GM10248 (cell line): ENCODE measurements around the gene PEAK1.
"Not testable (repeated sequence)": the region's sequence is repeated elsewhere in the genome, so short reads cannot be mapped to it uniquely, and the experiment has no call there.

ENCODE experiments used
- CTCF ChIA-PET: fragments of 300-600 bp; sonication (Branson Sonifier 250); formaldehyde crosslinking; extraction: SDS; loops from one replicate; lab custom pipeline; 2021; ENCODE audit warnings: antibody characterized with exemption; lab: Yijun Ruan, JAX
- POLR2A ChIA-PET: fragments of 350-650 bp; sonication (Branson Sonifier 250); formaldehyde crosslinking; extraction: SDS; loops from one replicate; lab custom pipeline; 2020; ENCODE audit warnings: antibody characterized with exemption; lab: Yijun Ruan, JAX
- DNase-seq: peaks from one replicate; pipeline ENCODE4 v3.0.0; 2012; ENCODE audit errors: extremely low spot score
- TF ChIP-seq, protein P1 (sequence below): IDR thresholded peaks from 2 replicates; pipeline ENCODE4 v1.5.1; 2012; ENCODE audit warnings: mild to moderate bottlenecking, low read depth; ENCODE audit errors: extremely low read depth, missing control alignments, control extremely low read depth

Gene PEAK1

DNA sequence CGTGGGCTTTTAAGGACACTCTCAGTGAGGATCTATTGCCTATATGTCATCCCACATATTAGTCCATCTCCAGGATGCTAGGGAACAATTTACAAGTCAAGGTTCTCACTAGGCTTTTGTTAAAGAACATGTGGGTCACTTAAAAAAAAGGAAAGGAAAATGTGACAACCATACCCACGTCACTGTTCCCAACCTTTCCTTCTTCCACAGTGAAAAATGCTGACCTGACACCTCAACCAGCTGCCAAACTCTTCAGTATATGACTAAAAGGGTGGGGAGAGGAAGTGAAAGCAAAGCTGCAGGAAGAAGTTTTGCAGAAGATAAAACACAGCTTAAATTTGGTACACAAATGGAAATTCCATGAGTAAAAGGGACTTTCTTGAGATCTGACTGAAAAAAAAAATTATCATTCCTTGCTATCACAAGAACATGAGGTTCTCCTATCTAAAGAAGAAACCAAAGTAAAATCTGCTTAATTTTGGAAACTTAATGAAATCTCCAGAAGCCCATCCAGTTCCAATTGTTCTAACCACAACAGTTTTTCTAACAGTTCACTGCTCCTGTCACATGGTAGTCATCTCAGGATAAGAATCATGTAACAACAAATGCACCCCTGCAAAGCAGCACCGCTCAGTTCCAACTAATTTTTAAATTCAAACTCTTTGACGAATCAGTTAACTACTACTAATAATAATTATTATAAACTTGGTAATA lies 232.0 kb downstream of the PEAK1 start:
- TF ChIP-seq, protein P1, sequence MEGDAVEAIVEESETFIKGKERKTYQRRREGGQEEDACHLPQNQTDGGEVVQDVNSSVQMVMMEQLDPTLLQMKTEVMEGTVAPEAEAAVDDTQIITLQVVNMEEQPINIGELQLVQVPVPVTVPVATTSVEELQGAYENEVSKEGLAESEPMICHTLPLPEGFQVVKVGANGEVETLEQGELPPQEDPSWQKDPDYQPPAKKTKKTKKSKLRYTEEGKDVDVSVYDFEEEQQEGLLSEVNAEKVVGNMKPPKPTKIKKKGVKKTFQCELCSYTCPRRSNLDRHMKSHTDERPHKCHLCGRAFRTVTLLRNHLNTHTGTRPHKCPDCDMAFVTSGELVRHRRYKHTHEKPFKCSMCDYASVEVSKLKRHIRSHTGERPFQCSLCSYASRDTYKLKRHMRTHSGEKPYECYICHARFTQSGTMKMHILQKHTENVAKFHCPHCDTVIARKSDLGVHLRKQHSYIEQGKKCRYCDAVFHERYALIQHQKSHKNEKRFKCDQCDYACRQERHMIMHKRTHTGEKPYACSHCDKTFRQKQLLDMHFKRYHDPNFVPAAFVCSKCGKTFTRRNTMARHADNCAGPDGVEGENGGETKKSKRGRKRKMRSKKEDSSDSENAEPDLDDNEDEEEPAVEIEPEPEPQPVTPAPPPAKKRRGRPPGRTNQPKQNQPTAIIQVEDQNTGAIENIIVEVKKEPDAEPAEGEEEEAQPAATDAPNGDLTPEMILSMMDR, result no peak
- peak; percentile 38 for DNase-seq
- ChIA-PET CTCF (interaction anchor here (1.0 to 19.3 kb wide), 17 partner anchors 8 to 354 kb away, joined by 3 to 268 read pairs (median 6); partner anchors contain the start of gene HMG20A), POLR2A (no interaction called here)

DNA sequence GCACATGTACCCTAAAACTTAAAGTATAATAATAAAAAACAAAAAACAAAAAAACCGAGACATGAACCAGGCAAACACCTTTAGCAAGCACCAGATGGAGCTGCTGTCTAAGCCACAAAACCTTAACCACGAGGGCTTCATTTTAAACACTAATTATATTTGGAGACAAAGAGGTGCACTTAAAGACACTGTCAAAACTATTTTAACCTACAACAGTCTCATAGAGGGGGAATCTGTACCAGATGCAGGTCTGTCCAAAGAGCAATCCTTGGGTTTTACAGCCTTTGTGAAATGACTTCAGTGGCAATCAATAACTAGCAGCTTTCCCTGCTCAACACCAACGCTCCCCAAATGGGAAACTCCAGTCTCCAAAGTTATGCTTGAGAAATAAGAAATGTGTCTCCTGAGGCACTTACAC lies 233.3 kb downstream of the PEAK1 start:
- peak; percentile 25 for DNase-seq
- ChIA-PET CTCF (interaction anchor here (0.7 to 19.3 kb wide), 28 partner anchors 9 to 447 kb away, joined by 3 to 268 read pairs (median 5); partner anchors contain the start of gene HMG20A), POLR2A (no interaction called here)
- TF ChIP-seq, protein P1, result peak; percentile 69

DNA sequence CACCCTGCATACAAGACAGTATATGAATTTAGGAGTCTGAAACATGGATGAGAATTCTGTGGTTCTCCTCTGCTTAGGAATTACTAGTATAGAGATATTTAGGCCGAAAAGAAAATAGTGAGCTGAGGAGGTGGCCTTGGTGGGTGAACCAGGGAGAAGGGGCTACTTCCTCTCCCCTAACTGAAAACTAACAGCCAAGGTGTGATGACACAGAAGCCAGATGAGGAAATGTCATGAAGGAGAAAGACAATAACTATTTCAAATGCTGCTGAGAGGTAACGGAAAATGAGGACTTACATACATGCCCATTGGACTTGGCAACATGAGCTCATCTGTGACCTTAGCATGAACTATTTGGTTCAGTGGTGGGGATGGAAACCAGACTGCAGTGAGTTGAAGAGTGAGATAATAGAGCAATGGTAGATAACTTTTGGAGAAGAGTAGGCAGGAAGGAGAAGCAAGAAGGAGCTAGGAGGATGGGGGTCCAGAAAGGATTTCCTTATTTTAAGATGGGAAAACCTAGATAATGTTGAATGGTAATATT lies 234.6 kb downstream of the PEAK1 start:
- DNase-seq, result no peak
- ChIA-PET POLR2A (interaction anchor here (0.5 kb wide), 1 partner anchor 11 kb away, joined by 4 read pairs; no protein-coding TSS in a partner anchor), CTCF (interaction anchor here (1.2 to 19.3 kb wide), 8 partner anchors 13 to 356 kb away, joined by 3 to 268 read pairs (median 5); no protein-coding TSS in a partner anchor)
- TF ChIP-seq, protein P1, result no peak

DNA sequence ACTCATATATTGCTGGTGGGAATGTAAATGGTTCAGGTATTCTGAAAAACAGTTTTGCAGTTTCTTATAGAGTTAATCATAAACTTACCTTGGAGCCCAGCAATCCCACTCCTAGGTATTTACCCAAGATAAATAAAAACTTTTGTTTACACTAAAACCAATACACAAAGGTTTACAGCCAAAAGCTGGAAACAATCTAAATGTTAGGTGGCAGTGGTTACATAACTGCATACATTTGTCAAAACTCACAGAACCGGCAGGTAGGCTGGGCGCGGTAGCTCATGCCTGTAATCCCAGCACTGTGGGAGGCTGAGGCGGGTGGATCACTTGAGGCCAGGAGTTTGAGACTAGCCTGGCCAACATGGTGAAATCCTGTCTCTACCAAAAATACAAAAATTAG lies 235.6 kb downstream of the PEAK1 start:
- CTCF ChIA-PET, result interaction anchor here (1.2 to 19.3 kb wide), 6 partner anchors 59 to 357 kb away, joined by 3 to 268 read pairs (median 6); no protein-coding TSS in a partner anchor
- POLR2A ChIA-PET, result not testable (repeated sequence)

DNA sequence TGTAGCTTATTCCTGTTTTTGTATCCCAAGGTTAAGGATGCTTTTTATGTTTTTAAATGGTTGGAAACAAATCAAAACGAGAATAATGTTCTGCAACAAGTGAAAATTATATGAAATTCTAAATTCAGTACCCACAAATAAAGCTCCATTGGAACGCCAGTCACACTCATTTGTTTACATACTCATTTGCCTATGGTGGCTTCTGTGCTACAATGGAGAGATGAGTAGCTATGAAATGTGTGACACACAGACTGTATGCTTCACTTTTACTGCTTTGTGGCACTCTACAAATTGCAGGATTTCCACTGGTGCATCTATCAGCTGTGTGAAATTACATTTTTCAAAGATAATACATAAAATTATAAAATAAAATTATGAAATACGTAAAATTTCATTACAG lies 236.8 kb downstream of the PEAK1 start:
- DNase-seq, result no peak
- ChIA-PET CTCF (interaction anchor here (0.7 to 19.3 kb wide), 12 partner anchors 7 to 359 kb away, joined by 3 to 268 read pairs (median 5); no protein-coding TSS in a partner anchor), POLR2A (no interaction called here)
- TF ChIP-seq, protein P1, result no peak

More for the DNA sequence above, 235.6 kb downstream of the PEAK1 start:
- not testable (repeated sequence) for DNase-seq

DNA sequence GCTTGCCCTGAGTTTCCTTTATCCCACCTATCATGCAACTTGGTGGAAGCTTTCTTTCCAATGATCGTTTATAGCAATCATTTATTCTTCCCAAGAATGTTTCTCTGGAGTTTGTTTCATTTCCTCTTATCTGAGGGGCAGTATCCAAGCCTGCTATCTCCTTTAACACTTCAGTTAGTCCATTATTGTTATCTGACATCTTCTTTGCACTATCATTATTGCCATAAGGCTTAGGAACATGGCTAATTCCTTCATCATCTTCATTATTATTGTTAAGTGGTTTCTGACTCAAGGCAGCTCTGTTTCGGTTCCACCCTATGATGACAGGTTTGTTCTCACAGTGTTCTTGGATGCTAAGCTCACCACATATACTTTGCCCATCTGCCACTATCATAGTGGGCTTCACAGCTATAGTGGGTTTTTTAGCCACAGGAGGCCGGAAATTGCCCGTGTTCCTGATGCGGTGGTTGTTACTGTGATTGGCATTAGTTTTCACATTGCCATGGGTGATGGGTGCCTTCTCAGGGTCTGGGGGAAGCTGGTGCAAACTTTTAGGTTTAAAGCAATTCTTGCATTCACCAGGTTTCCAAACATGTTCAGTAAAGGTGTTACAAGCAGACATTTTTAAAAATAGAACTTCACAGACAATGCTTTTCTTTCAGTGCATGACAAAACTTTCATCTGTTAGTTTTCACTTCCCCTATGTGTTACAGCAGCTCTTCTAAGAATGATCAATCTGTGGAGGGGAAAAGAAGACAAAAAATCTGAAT lies 238.4 kb downstream of the PEAK1 start:
- peak; percentile 49 for DNase-seq
- CTCF ChIA-PET, result interaction anchor here (1.0 to 19.3 kb wide), 10 partner anchors 9 to 360 kb away, joined by 3 to 268 read pairs (median 8); no protein-coding TSS in a partner anchor
- POLR2A ChIA-PET, result no interaction called here
- TF ChIP-seq, protein P1, result no peak
